CD4-positive, alpha-beta T cell treated with Interleukin-6 at 100 ng/mL for 8 hours (primary cell): ENCODE measurements around the gene SLC22A14.
"Not testable (repeated sequence)": the region's sequence is repeated elsewhere in the genome, so short reads cannot be mapped to it uniquely, and the experiment has no call there.

Experiments used
- DNase-seq: peaks from one replicate; pipeline ENCODE4 v3.0.0-alpha.2; 2020; ENCODE audit warnings: mixed read lengths, low spot score

The SLC22A14 gene

DNA sequence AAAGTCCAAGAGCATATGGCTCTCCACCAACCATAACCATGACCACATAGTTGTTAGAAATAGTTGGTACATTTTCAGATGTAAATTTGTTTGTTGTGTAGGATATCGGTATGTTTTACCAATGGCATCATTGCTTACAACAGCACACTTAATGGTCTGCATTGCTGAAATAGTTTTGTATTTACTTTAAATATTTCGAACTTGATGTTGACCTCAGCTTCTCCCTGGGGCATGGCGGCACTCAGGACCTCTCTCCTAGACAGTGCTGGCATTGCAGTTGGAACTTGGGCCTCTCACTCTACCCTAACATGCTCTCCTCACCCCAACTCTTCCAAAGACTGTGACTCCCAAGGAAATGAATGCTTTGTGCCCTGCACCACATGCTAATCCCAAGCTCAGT is 11.5 kb upstream of the SLC22A14 start:
- DNase-seq = no peak

DNA sequence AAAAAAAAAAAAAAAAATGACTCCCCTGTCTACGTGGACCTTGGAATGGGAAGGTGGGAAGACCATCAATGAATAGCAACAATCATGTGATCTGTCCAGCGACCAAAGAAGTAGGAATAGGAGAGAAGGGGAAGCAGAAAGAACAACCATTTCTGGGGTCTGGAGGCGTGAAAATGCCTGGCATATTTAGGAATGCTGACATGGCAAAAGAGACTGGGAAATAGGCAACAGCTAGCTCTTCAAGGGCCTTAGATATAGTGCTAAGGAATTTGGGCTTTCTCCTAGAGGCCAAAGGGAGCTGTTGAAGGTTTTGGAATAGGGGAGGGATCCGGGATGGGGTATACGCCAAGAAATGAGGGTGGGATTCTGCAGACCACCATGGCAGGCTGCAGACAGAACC is 10.5 kb upstream of the SLC22A14 start:
- DNase-seq = no peak

DNA sequence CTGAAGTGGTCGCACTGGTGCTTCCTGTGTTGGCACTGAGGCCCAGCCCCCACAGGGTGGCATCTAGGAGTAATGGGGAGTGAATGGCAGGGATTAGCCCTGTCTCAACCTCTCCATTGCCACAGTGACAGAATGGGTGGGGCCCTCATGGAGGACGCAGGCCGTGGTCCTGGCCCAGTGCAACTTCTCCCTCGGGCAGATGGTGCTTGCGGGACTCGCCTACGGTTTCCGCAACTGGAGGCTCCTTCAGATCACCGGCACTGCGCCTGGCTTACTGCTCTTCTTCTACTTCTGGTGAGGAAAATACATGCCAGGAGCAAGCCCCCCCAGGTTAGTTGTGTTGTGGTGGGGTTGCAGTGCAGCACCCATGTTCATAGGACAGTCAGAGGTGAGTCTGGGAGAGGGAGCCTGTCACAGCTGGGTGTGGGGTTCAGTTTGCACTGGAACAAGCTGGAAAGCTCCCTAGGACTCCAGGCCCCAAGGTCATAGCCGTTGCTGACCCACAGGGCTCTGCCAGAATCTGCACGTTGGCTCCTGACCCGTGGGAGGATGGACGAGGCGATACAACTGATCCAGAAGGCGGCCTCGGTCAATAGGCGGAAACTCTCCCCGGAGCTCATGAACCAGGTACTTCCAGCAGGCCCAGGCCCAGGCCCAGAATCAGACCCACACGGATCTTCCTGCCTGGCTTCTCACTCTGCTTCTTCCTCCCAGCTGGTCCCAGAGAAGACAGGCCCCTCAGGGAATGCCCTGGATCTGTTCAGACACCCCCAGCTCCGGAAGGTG is 7.0 kb upstream of the SLC22A14 start:
- DNase-seq = no peak

DNA sequence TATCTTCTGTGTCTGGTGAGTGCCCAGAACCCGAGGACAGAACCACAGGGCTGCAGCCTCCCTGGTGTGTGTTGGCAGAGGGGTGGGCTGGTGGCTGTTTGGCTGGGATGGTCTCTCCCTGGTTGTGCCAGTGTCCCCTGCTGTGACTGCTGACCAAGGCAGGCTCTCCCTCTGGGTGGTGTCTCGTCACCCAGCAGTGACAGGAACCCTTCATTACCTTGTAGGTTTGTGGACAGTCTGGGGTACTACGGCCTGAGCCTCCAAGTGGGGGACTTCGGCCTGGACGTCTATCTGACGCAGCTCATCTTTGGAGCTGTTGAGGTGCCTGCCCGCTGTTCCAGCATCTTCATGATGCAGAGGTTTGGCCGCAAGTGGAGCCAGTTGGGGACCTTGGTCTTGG is 6.4 kb upstream of the SLC22A14 start:
- no peak for DNase-seq

DNA sequence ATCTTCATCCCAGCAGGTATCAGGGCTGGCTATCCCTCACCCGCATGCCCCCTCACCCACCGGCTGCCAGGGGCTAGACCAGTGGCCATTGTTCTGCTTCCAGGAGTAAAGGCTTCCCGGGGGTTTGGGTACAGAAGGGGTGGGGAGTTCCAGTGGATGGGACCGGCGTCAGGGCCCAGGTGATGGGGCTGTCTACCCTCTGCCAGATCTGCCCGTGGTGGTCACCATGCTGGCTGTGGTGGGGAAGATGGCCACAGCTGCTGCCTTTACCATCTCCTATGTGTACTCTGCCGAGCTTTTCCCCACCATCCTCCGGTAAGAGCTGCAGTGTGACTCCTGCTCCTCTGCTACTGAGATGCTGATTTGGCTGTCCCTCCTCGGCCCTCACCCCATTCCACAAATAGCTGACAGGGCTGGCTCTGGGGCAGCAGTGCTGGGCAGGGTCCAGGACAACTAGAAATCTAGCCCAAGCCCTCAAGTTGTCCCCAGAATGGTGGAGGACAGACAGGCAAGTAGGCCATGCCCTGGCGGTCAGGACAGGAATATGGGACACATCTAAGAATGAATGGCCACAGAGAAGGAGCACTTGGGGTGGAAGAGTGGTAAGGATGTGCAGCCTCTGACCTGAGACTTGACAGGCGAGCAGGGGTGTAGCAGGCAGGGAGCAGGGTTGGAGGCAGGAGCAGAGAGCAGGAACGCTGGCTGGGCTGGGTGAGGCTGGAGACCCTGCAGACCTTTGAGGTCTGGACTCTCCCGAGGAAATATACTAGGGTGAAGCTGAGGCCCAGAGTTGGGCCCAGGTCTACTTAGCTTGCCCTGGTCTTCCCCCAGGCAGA is 5.8 kb upstream of the SLC22A14 start:
- no peak for DNase-seq

DNA sequence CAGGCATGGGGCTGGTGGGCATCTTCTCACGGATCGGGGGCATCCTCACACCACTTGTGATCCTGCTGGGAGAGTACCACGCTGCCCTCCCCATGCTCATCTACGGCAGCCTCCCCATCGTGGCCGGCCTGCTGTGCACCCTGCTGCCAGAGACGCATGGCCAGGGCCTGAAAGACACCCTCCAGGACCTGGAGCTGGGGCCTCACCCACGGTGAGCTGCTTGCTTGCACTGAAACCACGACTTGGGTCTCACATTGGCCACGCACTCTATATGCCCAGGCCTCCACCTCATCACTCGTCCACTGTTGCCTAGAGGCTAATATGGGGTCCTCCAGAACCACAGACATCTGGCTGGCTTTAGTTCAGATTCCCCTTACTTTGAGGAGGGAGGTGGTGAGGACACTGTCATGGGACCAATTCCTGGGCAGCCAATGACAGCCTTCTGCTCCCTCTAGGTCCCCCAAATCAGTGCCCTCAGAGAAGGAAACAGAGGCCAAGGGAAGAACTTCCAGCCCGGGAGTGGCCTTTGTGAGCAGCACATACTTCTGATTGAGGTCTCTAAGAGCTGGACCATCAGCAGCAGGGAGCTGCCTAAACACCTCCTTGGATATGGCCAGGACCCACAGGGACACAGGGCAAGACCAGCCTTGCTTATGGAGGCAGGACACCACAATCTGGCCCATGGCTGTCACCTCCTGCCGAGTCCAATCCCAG is 5.0 kb upstream of the SLC22A14 start:
- DNase-seq = no peak

DNA sequence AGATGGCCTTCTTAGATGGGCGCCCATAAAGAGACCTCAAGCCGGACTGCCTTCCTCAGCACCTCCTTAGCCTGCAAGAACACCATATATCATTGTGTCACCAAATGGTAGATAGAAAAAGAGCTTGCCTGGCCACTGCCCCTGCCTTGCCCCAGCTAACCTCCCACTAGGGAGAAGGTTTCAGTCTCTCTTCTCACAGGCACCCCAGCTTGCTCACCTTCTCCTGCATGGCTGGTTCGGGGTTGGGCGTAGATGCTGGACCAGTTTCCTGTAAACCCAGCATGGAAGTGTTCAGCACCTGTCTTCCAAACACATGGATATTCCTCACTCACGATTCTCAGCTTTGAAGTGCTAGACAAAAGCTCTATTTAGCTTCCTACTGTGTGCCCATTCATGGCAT is 3.3 kb upstream of the SLC22A14 start:
- DNase-seq = no peak

DNA sequence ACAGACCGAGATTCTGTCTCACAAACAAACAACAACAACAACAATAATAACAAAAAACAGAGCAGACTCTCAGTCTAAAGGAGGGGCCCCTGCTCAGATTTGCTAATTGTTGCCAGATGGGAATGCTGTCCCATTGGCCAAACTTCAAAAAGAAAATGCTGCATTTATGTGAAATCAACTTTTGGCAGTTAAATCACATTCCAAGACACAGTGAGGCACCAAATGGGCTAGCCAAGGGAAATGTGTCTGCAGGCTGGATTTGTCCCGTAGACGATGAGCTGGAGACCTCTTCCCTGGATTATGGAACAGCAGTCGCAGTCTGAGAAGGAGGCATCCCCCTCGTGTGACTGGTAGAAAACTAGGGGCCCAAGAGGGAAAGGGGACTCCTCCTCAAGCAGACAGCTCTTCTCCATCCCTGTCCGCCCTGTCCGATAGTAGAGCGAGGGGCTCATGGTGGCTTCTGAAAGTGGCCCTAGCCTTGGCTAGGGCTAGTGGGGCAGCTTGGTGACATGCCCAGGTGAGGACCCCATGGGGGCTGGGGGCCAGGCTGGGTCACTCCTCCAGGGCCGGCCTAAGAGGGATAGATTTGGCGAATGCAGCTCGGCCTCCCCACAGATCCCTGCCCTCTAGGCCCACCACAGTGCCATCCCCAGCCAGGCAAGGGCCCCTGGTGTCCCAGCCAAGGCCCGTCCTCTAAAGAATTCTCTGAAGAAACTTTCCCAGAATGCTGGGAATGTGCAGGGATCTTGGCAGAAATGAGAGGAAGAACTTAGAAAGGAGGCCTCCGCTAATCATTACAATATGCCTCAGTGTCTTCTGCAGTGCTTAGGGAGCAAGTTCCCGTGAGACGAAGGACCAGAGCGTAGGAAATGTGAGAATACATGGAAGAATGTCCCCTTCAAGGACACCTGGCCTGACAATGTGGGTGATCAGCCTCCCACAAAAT is 2.0 kb downstream of the SLC22A14 start:
- no peak for DNase-seq

DNA sequence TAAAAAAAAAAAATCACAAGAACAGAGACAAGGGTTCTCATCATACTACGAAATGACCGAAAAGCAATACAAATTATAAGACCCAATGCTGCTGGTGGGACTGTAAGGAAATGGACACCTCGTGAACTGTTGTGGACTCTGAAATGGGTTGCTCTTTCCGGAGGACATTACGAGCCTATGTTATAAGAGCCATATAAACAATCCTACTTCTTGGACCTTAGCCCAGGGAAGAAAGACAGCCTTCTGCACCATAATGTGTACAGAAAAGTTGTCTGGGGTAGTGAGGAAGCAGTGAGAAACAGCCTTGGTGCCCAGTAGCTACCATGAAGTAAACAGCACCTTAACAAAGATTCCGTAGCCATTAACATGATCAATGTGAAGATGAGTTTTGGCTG is 2.7 kb downstream of the SLC22A14 start:
- DNase-seq = no peak

DNA sequence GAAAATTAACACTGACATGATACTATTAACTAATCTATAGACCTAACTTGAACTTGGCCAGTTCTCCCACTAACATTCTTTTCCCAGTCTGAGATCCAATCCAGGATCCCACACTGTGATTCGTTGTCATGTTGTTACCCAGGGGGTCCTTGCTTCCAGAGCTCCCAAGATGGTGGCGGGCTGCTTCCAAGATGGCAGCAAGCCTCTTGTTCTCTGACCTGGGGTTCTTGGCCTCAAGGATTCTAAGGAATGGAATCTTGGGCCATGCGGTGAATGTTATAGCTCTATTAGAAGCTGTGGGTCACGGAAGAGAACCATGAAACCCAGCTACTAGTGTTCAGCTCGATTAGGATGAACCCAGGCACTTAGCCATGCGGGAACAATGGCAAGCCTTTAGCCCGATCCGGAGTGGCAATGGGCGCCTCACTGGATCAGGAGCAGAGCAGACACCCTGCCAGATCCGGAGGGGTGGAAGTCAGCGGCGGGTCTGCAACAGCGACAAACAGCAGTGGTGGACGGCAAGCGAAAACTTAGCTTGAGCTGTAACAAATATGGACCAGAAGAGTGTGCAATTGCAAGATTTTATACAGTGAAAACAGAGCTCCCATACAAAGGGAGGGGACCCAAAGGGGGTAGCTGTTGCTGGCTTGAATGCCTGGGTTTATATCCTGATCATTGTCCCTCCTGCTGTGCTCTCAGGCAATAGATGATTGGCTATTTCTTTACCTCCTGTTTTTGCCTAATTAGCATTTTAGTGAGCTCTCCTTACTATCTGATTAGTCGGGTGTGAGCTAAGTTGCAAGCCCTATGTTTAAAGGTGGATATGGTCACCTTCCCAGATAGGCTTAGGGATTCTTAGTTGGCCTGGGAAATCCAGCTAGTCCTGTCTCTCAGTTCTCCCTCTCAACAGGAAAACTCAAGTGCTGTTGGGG is 7.5 kb downstream of the SLC22A14 start:
- not testable (repeated sequence) for DNase-seq

DNA sequence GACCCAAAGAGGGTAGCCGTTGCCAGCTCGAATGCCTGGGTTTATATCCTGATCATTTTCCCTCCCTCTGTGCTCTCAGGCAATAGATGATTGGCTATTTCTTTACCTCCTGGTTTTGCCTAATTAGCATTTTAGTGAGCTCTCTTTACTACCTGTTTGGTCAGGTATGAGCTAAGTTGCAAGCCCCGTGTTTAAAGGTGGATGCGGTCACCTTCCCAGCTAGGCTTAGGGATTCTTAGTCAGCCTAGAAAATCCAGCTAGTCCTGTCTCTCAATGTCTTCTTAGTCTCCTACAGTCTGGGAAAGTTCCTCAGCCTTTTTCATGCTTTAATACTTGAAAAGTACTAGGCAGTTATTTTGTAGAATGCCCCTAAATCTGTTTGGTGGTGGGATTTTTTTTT is 15.0 kb downstream of the SLC22A14 start:
- not testable (repeated sequence) for DNase-seq

DNA sequence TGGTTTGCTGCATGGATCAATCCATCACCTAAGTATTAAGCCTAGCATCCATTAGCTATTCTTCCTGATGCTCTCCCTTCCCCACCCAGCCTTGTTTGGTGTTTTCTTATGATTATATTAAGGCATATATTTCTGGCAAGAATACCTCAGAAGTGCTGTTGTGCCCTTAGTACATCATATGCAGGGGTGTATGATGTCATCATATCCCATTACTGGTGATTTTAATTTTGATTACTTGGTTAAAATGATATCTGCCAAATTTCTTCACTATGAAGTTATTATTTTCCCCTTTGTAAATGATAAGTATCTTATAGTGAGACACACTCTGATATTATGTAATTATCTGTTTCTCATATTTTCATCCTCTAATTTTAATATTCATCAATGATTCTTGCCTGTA is 15.4 kb downstream of the SLC22A14 start:
- DNase-seq = no peak

DNA sequence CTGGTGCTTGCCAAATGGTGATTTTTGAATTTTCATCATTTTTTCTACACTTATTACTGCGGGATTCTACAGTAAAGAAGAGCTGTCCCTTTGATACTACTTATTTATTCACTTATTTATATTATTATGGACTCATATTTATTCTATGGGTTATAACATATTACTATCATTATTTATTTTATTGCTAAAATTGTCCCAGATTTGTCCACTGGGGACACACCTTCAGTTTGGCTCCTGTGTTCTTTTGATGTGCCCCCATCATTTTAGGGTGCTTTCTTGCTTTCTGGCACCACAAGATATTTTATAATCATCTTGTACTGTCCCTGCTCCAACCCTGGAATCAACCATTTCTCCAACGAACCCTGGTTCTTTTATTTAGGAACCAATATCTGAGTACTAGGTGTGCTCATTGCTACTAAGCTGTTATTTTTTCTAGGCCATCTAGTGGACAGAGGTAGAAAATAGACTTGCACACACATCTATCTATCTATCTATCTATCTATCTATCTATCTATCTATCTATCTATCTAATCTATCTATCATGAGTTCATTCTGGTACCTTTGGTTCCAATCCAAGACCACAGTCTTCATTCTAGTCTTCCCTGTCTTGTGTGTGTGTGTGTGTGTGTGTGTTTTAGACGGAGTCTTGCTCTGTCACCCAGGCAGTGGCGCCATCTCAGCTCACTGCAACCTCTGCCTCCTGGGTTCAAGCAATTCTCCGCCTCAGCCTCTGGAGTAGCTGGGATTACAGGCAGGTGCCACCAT is 16.0 kb downstream of the SLC22A14 start:
- DNase-seq = no peak

DNA sequence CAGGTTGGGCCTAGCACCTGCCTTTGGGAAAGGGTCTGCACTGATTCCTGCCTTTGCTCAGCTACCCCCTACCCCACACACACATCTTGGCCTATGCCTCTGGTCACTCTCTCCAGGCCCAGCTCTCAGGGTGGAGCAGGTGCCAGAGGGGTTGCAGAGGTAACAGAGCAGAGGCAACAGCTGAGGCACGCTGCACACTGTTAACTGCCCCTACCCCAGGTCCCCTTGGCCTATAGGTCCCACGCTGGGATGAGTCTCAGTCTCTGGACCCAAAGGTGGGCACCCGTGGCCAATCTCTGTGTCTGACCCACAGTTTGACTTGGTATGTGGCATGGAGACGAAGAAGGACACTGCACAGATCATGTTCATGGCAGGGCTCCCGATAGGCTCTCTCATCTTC is 24.8 kb downstream of the SLC22A14 start:
- DNase-seq = no peak

DNA sequence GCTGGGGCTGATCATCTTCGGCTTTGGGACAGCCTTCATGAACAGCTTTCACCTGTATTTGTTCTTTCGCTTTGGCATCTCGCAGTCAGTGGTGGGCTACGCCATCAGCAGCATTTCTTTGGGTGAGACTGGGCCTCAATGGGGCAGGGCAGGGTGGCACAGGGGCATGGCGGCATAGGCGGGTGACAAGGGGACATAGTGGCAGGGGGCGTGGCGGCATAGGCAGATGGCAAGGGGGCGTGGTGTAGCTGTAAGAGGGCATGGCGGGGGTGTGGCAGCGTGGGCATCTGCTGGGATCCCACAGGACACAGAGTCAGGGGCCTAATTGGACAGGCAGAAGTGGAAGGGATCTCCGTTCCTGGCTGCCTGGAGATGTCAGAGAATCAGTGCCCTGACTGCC is 25.5 kb downstream of the SLC22A14 start:
- DNase-seq = no peak

DNA sequence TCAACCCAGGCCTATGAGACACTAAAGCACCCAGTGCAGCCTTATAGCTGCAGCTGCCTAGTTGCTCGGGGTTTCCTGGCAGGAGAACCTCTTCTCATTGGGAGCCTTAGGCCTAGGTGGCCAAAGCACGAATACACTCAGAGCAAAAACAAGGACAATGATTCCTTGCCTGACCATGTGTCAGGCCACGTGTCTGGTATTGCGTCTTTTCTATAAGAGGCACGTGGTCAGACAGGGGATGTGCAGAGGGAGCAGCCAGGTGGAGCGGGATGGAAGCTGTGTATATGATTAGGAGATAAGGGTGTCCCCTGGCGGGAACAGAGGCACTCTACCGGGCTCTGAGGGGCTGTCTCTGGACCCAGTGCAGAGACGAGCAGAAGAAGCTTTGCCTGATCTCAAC is 26.4 kb downstream of the SLC22A14 start:
- no peak for DNase-seq

DNA sequence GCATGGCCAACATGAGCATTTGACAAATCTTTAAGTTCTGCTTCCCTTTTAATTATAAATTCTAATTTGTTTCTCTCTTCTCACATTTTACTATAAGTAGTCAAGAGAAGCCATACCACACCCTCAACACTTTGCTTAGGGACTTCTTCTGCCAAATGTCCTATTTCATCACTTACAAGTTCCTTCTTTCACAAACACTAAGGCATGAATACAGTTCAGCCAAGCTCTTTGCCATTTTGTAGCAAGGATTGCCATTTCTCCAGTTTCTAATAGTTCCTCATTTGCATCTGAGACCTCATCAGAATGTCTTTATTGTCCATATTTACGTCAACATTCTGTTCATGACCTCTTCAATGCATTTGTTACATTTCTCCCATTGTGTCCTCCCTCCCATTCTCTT is 29.4 kb downstream of the SLC22A14 start:
- no peak for DNase-seq

DNA sequence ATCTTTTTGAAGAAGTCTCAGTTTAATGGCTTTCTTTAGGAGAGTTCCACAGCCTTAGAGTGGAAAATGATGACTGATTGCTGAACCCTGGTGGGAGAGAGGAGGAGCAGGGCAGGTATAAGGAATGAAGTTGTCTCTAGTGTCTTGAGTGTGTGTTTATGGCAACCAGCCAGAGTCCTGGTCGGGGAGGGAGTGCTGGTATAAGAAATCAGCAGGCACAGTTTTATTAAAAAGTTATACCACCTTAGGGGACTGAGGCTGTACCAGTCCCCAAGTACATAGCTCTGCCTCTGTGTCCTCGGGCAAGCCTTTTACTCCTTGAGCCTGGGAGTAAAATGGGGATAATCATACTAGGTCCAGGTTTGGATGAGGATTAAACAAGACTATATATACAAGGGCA is 29.8 kb downstream of the SLC22A14 start:
- DNase-seq = no peak

DNA sequence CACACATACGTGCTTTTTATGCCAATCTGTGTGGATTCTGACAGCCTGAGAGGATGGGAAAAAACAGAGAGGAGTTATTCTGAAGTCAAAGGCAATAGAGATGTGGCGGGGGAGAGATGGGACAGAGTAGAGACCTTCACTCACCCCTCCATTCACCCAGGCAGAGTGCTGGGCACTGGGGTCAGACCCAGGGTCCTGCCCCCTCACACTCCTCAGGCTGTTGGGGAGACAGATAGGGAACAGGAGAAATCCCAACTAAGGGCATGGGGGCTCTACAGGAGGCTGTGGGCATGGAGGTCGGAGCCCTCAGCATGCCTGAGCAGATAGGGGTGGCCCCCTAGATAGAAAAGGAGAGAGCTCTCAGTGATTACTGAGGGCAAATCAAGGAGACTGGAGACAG is 30.3 kb downstream of the SLC22A14 start:
- no peak for DNase-seq

DNA sequence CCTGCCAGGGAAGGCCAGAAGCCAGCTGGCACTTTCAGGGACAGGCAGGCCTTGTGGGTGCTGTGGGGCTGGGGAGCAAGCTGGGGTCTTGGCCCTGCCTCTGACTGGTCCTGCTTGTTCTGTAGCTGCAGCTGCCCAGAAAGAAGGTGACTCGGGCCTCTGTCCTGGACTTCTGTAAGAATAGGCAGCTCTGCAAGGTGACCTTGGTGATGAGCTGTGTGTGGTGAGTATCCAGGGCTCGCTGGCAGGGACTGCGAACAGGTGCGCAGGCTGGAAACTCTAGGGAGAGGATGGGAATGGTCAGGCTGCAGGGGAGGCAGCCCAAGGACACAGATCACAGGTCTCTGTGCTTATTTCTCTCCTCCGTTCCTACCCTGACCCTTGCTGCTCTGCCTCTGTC is 31.2 kb downstream of the SLC22A14 start:
- DNase-seq = no peak
